ENCODE measurements around the gene PAPOLA.

PAPOLA gene

GRCh38 chr14:96587823-96588385 is 85.7 kb downstream of the PAPOLA start:
- Histone ChIP-seq H3K27ac (ENCODE audit: poor library complexity, severe bottlenecking) (no peak overlapping the region), H3K4me1 (ENCODE audit: insufficient read depth, poor library complexity, severe bottlenecking) (no peaks in the 10 kb centered on the region), H3K4me3 (ENCODE audit: severe bottlenecking) (no peak overlapping the region), H3K9me3 (ENCODE audit: severe bottlenecking) (no peaks in the 10 kb centered on the region), H3K27me3 (ENCODE audit: insufficient read depth, poor library complexity, severe bottlenecking) (peaks cover 9% of the 10 kb centered on the region), H3K36me3 (ENCODE audit: low read depth) (no peaks in the 10 kb centered on the region)
- ATAC-seq (ENCODE audit: low read depth) (no peak), DNase-seq (ENCODE audit: low spot score) (no peak)
- no peak for TF ChIP-seq CTCF (IDR thresholded peaks at IDR 0.05; ENCODE audit: poor library complexity, severe bottlenecking)

GRCh38 chr14:96588410-96589257 is 86.5 kb downstream of the PAPOLA start:
- Histone ChIP-seq H3K4me1 (ENCODE audit: insufficient read depth, poor library complexity, severe bottlenecking) (no peaks in the 10 kb centered on the region), H3K4me3 (ENCODE audit: severe bottlenecking) (no peak overlapping the region), H3K27ac (ENCODE audit: poor library complexity, severe bottlenecking) (no peak overlapping the region), H3K27me3 (ENCODE audit: insufficient read depth, poor library complexity, severe bottlenecking) (peaks cover 9% of the 10 kb centered on the region), H3K9me3 (ENCODE audit: severe bottlenecking) (no peaks in the 10 kb centered on the region), H3K36me3 (ENCODE audit: low read depth) (no peaks in the 10 kb centered on the region)
- DNase-seq (ENCODE audit: low spot score) (no peak), ATAC-seq (ENCODE audit: low read depth) (no peak)
- no peak for TF ChIP-seq CTCF (IDR thresholded peaks at IDR 0.05; ENCODE audit: poor library complexity, severe bottlenecking)

- H3K4me1 ChIP-seq (ENCODE audit: insufficient read depth, poor library complexity, severe bottlenecking), result no peaks in the 10 kb centered on the region
- no peaks in the 10 kb centered on the region for H3K9me3 ChIP-seq (ENCODE audit: severe bottlenecking)
- H3K27ac ChIP-seq (ENCODE audit: poor library complexity, severe bottlenecking), result no peak overlapping the region
- no peak for TF ChIP-seq CTCF (IDR thresholded peaks at IDR 0.05; ENCODE audit: poor library complexity, severe bottlenecking)
- peaks cover 2% of the 10 kb centered on the region for H3K27me3 ChIP-seq (ENCODE audit: insufficient read depth, poor library complexity, severe bottlenecking)
- DNase-seq (ENCODE audit: low spot score), result no peak
- ATAC-seq (ENCODE audit: low read depth), result no peak
- H3K36me3 ChIP-seq (ENCODE audit: low read depth), result no peaks in the 10 kb centered on the region
- H3K4me3 ChIP-seq (ENCODE audit: severe bottlenecking), result no peak overlapping the region
Observed at GRCh38 chr14:96589577-96589976, 87.4 kb downstream of the PAPOLA start.

- Histone ChIP-seq H3K9me3 (ENCODE audit: severe bottlenecking) (no peaks in the 10 kb centered on the region), H3K4me3 (ENCODE audit: severe bottlenecking) (no peak overlapping the region), H3K4me1 (ENCODE audit: insufficient read depth, poor library complexity, severe bottlenecking) (no peaks in the 10 kb centered on the region), H3K27me3 (ENCODE audit: insufficient read depth, poor library complexity, severe bottlenecking) (no peaks in the 10 kb centered on the region), H3K36me3 (ENCODE audit: low read depth) (no peaks in the 10 kb centered on the region), H3K27ac (ENCODE audit: poor library complexity, severe bottlenecking) (no peak overlapping the region)
- DNase-seq (ENCODE audit: low spot score), result no peak
- ATAC-seq (ENCODE audit: low read depth), result no peak
- TF ChIP-seq CTCF (IDR thresholded peaks at IDR 0.05; ENCODE audit: poor library complexity, severe bottlenecking), result no peak
Observed at GRCh38 chr14:96590190-96590864, 88.1 kb downstream of the PAPOLA start.

Measured in RWPE2 (cell line).